IMR-90 (cell line): Measurements from ENCODE around the gene DNAJB12. TPM values are rescaled to one million over a fixed set of nuclear protein-coding genes. Genes with fewer than 3 reads are reported as not detected.

ENCODE experiments used
- MAZ ChIP-seq: IDR thresholded peaks from 2 replicates; pipeline ENCODE4 v1.6.1; 2012; ENCODE audit warnings: low read depth, mild to moderate bottlenecking, low read length, improper control_type of control experiment, moderate library complexity, borderline replicate concordance
- RAD21 ChIP-seq: IDR thresholded peaks from 2 replicates; pipeline ENCODE4 v1.6.1; 2012; ENCODE audit warnings: low read length, improper control_type of control experiment
- RCOR1 ChIP-seq: IDR thresholded peaks from 2 replicates; pipeline ENCODE4 v1.6.1; 2012; ENCODE audit warnings: mild to moderate bottlenecking, low read length, improper control_type of control experiment; ENCODE audit not compliant: insufficient replicate concordance
- polyA plus RNA-seq, 3 experiments: library from polyadenylated mRNA; depleted of rRNA; stranded (reverse); fragments of >200 nt; gene quantifications; 2 replicates each; pipeline ENCODE4 v1.2.3, GENCODE V29; 2012; ENCODE audit warnings: low replicate concordance in 1 of 3
- total RNA-seq: library from RNA; depleted of rRNA; stranded (reverse); fragments of >200 nt; gene quantifications from 2 replicates; pipeline ENCODE4 v1.2.3, GENCODE V29; 2012

DNAJB12 gene
- total and polyA plus RNA-seq, 2 of the 4 experiments (the other 2 are of a cell fraction), result 18.3 to 24.0 TPM

DNA sequence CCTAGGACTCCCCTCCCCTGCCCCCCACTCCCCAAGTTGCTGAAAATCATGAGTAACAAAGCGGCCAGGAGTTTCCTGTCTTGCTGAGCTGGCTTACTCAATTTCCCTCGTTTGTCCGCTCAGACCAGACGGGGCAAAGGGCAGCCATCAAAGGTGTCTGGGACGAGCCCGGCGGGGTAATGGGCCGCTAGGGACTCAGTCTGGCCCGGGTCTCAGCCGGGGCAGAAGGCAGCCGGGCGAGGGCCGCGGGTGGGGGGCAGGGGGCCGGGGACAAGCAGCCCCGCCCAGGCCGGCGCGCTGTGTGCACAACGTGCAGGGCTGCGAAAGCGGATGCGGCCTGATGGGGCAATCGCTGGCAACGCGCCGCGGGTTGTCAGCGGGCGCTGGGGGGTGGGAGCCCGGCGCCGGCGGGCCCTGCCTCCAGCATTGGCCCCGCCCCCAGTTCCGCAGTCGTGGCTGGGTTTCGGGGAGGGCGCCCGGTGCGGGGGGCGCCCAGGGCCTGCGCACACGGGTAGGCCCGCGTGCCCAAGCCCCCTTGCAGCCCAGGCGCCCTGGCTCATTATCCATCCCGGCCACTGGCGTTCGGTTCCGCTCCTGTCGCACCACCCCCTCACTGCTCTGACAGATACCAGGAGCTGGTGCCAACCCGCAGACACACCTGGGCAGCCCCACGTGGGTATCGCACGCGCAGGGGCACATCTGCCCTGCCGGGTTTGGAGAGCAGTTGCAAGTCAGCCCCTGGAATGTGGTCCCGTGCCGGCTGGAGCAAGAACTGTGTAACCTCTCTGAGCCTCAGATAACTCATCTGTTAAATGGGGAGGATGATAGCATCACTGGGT is 35.1 kb downstream of the DNAJB12 start (continued):
- TF ChIP-seq RAD21 (no peak), MAZ (peak; percentile 84; the same call in 1 of the 2 replicates), RCOR1 (peak; percentile 77)
